Measurements from ENCODE around the gene SPRED3. TPM values are rescaled to one million over a fixed set of nuclear protein-coding genes. Genes with fewer than 3 reads are reported as not detected.
A peak's percentile ranks its signal among the peaks of the same experiment; 100 is the strongest.

SPRED3 gene
- total RNA-seq, 1 experiment from 2014 or later = 5.4 TPM

- Mint-ChIP-seq H3K27me3 (ENCODE audit: unreplicated experiment) (peaks cover 16% of the 10 kb centered on the region), H3K9me3 (ENCODE audit: low read depth, unreplicated experiment) (no peaks in the 10 kb centered on the region), H3K27ac (ENCODE audit: unreplicated experiment) (peak overlapping the region; percentile 18), H3K4me3 (ENCODE audit: low read depth, unreplicated experiment) (peak overlapping the region; percentile 75), H3K36me3 (ENCODE audit: insufficient read depth, unreplicated experiment) (peaks cover 48% of the 10 kb centered on the region), H3K4me1 (ENCODE audit: low read depth, unreplicated experiment) (peaks cover 25% of the 10 kb centered on the region)
- TF ChIP-seq CTCF (IDR thresholded peaks at IDR 0.05; ENCODE audit: unreplicated experiment) = no peak
- BruUV-seq (replicated peaks) = no TSS peak
- CTCF ChIA-PET = interaction anchor here (0.6 to 1.1 kb wide), 4 partner anchors 10 to 605 kb away, joined by 3 read pairs; partner anchors contain the start of gene FAM98C
- no peak for DNase-seq
- intact Hi-C loops (cut with micrococcal nuclease; ENCODE audit: unreplicated experiment) = no loop called here
Observed at GRCh38 chr19:38389101-38389925, 816 bp downstream of the SPRED3 start.

- no peak for DNase-seq
- CTCF ChIA-PET = interaction anchor here (0.6 to 1.1 kb wide), 6 partner anchors 9 to 1023 kb away, joined by 3 to 6 read pairs (median 3); partner anchors contain the start of gene FAM98C
- no TSS peak for BruUV-seq (replicated peaks)
Observed at GRCh38 chr19:38389957-38390924, 1.7 kb downstream of the SPRED3 start.

GRCh38 chr19:38391911-38392464 is 3.5 kb downstream of the SPRED3 start:
- Mint-ChIP-seq H3K4me1 (ENCODE audit: low read depth, unreplicated experiment) (peaks cover 25% of the 10 kb centered on the region), H3K36me3 (ENCODE audit: insufficient read depth, unreplicated experiment) (peaks cover 28% of the 10 kb centered on the region), H3K4me3 (ENCODE audit: low read depth, unreplicated experiment) (no peak overlapping the region), H3K27ac (ENCODE audit: unreplicated experiment) (no peak overlapping the region), H3K9me3 (ENCODE audit: low read depth, unreplicated experiment) (no peaks in the 10 kb centered on the region), H3K27me3 (ENCODE audit: unreplicated experiment) (peaks cover 16% of the 10 kb centered on the region)
- no peak for TF ChIP-seq CTCF (IDR thresholded peaks at IDR 0.05; ENCODE audit: unreplicated experiment)
- no TSS peak for BruUV-seq (replicated peaks)
- CTCF ChIA-PET = interaction anchor here (1.1 kb wide), 1 partner anchor 10 kb away, joined by 3 read pairs; no protein-coding TSS in a partner anchor
- no peak for DNase-seq
- intact Hi-C loops (cut with micrococcal nuclease; ENCODE audit: unreplicated experiment) = no loop called here

More at GRCh38 chr19:38389957-38390924, 1.7 kb downstream of the SPRED3 start:
- intact Hi-C loops (cut with micrococcal nuclease; ENCODE audit: unreplicated experiment) = no loop called here
- H3K4me1 Mint-ChIP-seq (ENCODE audit: low read depth, unreplicated experiment) = peaks cover 25% of the 10 kb centered on the region
- peak overlapping the region; percentile 18 for H3K27ac Mint-ChIP-seq (ENCODE audit: unreplicated experiment)
- H3K9me3 Mint-ChIP-seq (ENCODE audit: low read depth, unreplicated experiment) = no peaks in the 10 kb centered on the region
- no peak for TF ChIP-seq CTCF (IDR thresholded peaks at IDR 0.05; ENCODE audit: unreplicated experiment)
- H3K4me3 Mint-ChIP-seq (ENCODE audit: low read depth, unreplicated experiment) = peak overlapping the region; percentile 75
- H3K36me3 Mint-ChIP-seq (ENCODE audit: insufficient read depth, unreplicated experiment) = peaks cover 38% of the 10 kb centered on the region
- peaks cover 16% of the 10 kb centered on the region for H3K27me3 Mint-ChIP-seq (ENCODE audit: unreplicated experiment)

- no peak overlapping the region for H3K4me3 Mint-ChIP-seq (ENCODE audit: low read depth, unreplicated experiment)
- no peak for DNase-seq
- CTCF ChIA-PET = interaction anchor here (0.7 to 0.8 kb wide), 2 partner anchors 10 to 137 kb away, joined by 3 to 4 read pairs; partner anchors contain the start of gene FAM98C
- TF ChIP-seq CTCF (IDR thresholded peaks at IDR 0.05; ENCODE audit: unreplicated experiment) = no peak
- no peaks in the 10 kb centered on the region for H3K9me3 Mint-ChIP-seq (ENCODE audit: low read depth, unreplicated experiment)
- H3K27ac Mint-ChIP-seq (ENCODE audit: unreplicated experiment) = no peak overlapping the region
- no TSS peak for BruUV-seq (replicated peaks)
- H3K4me1 Mint-ChIP-seq (ENCODE audit: low read depth, unreplicated experiment) = peaks cover 17% of the 10 kb centered on the region
- H3K36me3 Mint-ChIP-seq (ENCODE audit: insufficient read depth, unreplicated experiment) = peaks cover 21% of the 10 kb centered on the region
- intact Hi-C loops (cut with micrococcal nuclease; ENCODE audit: unreplicated experiment) = no loop called here
- peaks cover 16% of the 10 kb centered on the region for H3K27me3 Mint-ChIP-seq (ENCODE audit: unreplicated experiment)
Observed at GRCh38 chr19:38392707-38393308, 4.3 kb downstream of the SPRED3 start.

Measured in Calu3 (cell line).